Sigmoid colon (tissue), 7 donors: ENCODE results near the gene PPFIA4. TPM values are rescaled to one million over a fixed set of nuclear protein-coding genes. Genes with fewer than 3 reads are reported as not detected.

Experiments used
- DNase-seq: peaks from one replicate; pipeline ENCODE4 v3.0.0-alpha.2; 2019
- H3K27ac ChIP-seq, 4 donors: fragments of 200-600 bp; sonication (generic); one replicate each; pipeline ENCODE4 v1.5.1; 2016 to 2019; ENCODE audit warnings: mild to moderate bottlenecking in 1 of 4
- H3K27me3 ChIP-seq, 3 donors: fragments of 200-600 bp; sonication (generic); one replicate each; pipeline ENCODE4 v1.5.1; 2019; ENCODE audit warnings: mild to moderate bottlenecking in 1 of 3
- H3K36me3 ChIP-seq, 4 donors: fragments of 200-600 bp; sonication (generic); one replicate each; pipeline ENCODE4 v1.5.1; 2016 to 2019
- H3K4me1 ChIP-seq, 4 donors: fragments of 200-600 bp; sonication (generic); one replicate each; pipeline ENCODE4 v1.5.1; 2017 to 2019
- H3K4me3 ChIP-seq, 4 donors: fragments of 200-600 bp; sonication (generic); one replicate each; pipeline ENCODE4 v1.5.1; 2017 to 2019; ENCODE audit warnings: mild to moderate bottlenecking in 2 of 4, moderate library complexity in 1 of 4
- H3K9me3 ChIP-seq, 4 donors: fragments of 200-600 bp in 3 of 4; sonication (generic) in 3 of 4; one replicate each; pipeline versions ENCODE4 v1.5.1 to v1.6.1; 2013 to 2019
- EP300 ChIP-seq, 4 donors: sonication (generic); formaldehyde crosslinking; IDR thresholded peaks; one replicate each; pipeline ENCODE4 v1.6.1; 2017; ENCODE audit warnings: antibody characterized with exemption in 4 of 4
- POLR2A ChIP-seq, 2 donors: fragments of 450-650 bp; IDR thresholded peaks; one replicate each; pipeline ENCODE4 v1.6.1; 2016; ENCODE audit warnings: antibody characterized with exemption in 2 of 2, mild to moderate bottlenecking in 2 of 2, moderate library complexity in 2 of 2
- POLR2AphosphoS5 ChIP-seq, 4 donors: sonication (generic); formaldehyde crosslinking; IDR thresholded peaks; one replicate each; pipeline ENCODE4 v1.6.1; 2017; ENCODE audit warnings: antibody characterized with exemption in 4 of 4
- WGBS, 2 donors: extraction: QIAGEN DNeasy Blood & Tissue Kit; methylation state at CpG; one replicate each; pipeline ENCODE4 v1.1.7; 2013; 5-methylcytosine and 5-hydroxymethylcytosine counted together
- intact Hi-C: fragments of 100-400 bp; cut with DNase I; formaldehyde crosslinking; loops from one replicate; pipeline ENCODE4 v1.15.1; 2023
- polyA plus RNA-seq, 3 donors: library from polyadenylated mRNA; stranded (reverse); fragments of 200-250 nt; gene quantifications; one replicate each; pipeline ENCODE4 v1.2.3, GENCODE V29; 2013
- total RNA-seq, 4 donors: library from RNA; depleted of rRNA; stranded (reverse); fragments of >200 nt; gene quantifications; one replicate each; pipeline ENCODE4 v1.1.0, GENCODE V29; 2016
- TF ChIP-seq, protein P1 (sequence below), 4 experiments: fragments of 450-650 bp in 3 of 4; fragments of 200-600 bp in 1 of 4; IDR thresholded peaks; one replicate each; pipeline ENCODE4 v1.5.1; 2016 to 2019; ENCODE audit warnings: antibody characterized with exemption in 4 of 4, mild to moderate bottlenecking in 3 of 4, moderate library complexity in 2 of 4
- donor health status: healthy with polysubstance abuse.
- donor health status: Bipolar disorder and iron deficiency.
- donor health status: healthy.

Gene PPFIA4
- total and polyA plus RNA-seq, 7 donors = 0.52 to 15.0 (median 1.4) TPM; not detected in 2

DNA sequence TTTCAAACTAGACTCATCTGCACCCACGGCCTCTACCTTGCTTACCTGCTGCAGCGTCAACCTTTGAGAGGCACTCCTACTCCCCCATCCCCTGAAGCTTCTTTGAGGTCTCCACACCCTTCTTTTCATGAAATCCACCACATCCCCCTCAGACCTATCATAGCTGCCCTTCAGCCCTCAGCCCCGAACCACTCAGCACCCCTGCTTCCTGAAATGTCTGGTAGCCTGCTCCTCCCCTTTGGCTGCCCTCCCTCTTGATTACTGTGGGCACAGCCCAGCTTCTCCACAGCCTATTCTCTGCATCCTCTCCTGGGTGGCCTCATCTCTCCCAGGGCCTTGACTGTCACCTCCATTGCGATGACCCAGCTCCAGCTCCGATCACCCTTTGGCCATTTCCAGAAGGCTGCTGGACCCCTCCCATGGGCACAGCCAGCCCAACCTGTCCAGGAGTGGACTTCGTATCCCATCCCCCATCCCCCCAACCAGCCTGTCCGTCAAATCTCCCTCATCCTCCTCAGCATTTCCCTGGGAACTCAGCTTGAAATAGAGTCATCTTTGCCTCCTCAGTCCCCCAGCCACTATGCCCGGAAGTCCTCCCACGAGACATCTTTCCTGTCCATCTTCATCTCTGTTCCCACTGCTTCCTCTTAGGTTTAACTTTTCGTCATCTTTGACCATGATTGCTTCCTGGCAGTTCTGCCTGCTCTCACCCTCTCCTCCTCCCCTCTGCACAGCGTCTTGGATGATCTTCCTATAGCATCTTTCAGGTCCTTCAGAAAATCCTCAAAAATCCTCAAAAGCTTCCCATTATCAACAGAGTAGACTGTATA is 95.1 kb downstream of the PPFIA4 start:
- Histone ChIP-seq H3K36me3 (no peaks in the 10 kb centered on the region), H3K9me3 (no peaks in the 10 kb centered on the region), H3K27ac (no peak overlapping the region), H3K27me3 (peaks cover 0 to 71% (median 32%) of the 10 kb centered on the region in 3 donors), H3K4me1 (peaks cover 0 to 11% (median 6%) of the 10 kb centered on the region in 4 donors), H3K4me3 (no peak overlapping the region)
- no peak for TF ChIP-seq POLR2AphosphoS5 (IDR thresholded peaks at IDR 0.05)
- TF ChIP-seq, protein P1, sequence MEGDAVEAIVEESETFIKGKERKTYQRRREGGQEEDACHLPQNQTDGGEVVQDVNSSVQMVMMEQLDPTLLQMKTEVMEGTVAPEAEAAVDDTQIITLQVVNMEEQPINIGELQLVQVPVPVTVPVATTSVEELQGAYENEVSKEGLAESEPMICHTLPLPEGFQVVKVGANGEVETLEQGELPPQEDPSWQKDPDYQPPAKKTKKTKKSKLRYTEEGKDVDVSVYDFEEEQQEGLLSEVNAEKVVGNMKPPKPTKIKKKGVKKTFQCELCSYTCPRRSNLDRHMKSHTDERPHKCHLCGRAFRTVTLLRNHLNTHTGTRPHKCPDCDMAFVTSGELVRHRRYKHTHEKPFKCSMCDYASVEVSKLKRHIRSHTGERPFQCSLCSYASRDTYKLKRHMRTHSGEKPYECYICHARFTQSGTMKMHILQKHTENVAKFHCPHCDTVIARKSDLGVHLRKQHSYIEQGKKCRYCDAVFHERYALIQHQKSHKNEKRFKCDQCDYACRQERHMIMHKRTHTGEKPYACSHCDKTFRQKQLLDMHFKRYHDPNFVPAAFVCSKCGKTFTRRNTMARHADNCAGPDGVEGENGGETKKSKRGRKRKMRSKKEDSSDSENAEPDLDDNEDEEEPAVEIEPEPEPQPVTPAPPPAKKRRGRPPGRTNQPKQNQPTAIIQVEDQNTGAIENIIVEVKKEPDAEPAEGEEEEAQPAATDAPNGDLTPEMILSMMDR (IDR thresholded peaks at IDR 0.05) = no peak
- TF ChIP-seq POLR2A (IDR thresholded peaks at IDR 0.05) = no peak
- no peak for TF ChIP-seq EP300 (IDR thresholded peaks at IDR 0.05)
- intact Hi-C loops = loop anchor here (2.0 kb wide), 1 partner anchor 83 kb away; no protein-coding TSS in a partner anchor
- 53 to 59% methylated on average over 11 of the region's 11 CpGs for WGBS, 2 donors
- DNase-seq = peak; percentile 26

DNA sequence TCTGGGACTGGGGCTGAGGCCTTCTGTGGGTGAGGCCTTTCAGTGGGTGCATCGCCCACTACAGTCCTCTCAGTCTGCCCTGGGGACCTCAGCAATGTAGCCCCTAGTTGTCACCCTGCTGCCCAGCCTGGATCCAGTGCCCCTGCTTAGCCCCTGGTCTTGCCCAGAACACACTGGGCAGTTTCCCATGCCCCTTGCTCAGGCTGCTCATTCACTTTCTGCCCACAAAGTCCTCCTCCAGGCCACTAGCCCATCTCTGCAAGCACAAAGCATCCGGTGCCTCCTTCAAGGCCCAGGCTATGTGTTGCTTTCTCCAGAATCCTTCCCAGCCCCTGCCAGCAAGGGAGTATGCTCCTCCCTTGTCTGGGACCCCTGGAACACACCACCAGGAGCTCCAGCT is 95.9 kb downstream of the PPFIA4 start:
- WGBS, 2 donors = 90 to 93% methylated on average over 2 of the region's 2 CpGs
- Histone ChIP-seq H3K27me3 (peaks cover 0 to 71% (median 40%) of the 10 kb centered on the region in 3 donors), H3K4me1 (peaks cover 0 to 19% (median 9%) of the 10 kb centered on the region in 4 donors), H3K36me3 (no peaks in the 10 kb centered on the region), H3K4me3 (no peak overlapping the region), H3K27ac (no peak overlapping the region), H3K9me3 (no peaks in the 10 kb centered on the region)
- intact Hi-C loops = no loop called here
- TF ChIP-seq EP300 (IDR thresholded peaks at IDR 0.05) (no peak), POLR2AphosphoS5 (IDR thresholded peaks at IDR 0.05) (no peak), POLR2A (IDR thresholded peaks at IDR 0.05) (no peak)
- TF ChIP-seq, protein P1 (IDR thresholded peaks at IDR 0.05) = no peak
- DNase-seq = peak; percentile 17

DNA sequence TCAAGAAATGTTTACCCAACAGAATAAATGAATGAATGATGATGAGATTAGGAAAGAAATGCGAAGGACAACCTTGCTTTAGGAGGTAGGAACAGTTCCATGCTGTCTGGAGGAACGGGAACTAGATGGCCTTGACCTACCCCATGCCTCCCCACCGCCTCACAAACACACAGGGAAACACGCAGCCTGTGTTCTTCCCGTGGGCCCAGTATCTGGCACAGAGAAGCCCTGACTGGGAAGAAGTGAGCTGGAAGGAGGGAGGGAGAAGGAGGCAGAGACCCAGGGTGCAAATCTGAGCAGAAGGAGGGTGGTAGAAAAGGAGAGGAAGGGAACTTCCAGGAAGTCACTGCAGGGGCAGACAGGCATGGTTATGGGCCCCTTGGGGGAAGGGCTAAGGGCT is 97.7 kb downstream of the PPFIA4 start:
- Histone ChIP-seq H3K4me1 (peaks cover 0 to 27% (median 21%) of the 10 kb centered on the region in 4 donors), H3K27me3 (peaks cover 0 to 63% (median 24%) of the 10 kb centered on the region in 3 donors), H3K36me3 (no peaks in the 10 kb centered on the region), H3K4me3 (no peak overlapping the region), H3K9me3 (no peaks in the 10 kb centered on the region), H3K27ac (no peak overlapping the region)
- no peak for DNase-seq
- TF ChIP-seq EP300 (IDR thresholded peaks at IDR 0.05) = no peak
- no peak for TF ChIP-seq POLR2AphosphoS5 (IDR thresholded peaks at IDR 0.05)
- no peak for TF ChIP-seq POLR2A (IDR thresholded peaks at IDR 0.05)
- TF ChIP-seq, protein P1 (IDR thresholded peaks at IDR 0.05) = no peak
- 39 to 66% methylated on average over 5 of the region's 5 CpGs for WGBS, 2 donors
- intact Hi-C loops = no loop called here

DNA sequence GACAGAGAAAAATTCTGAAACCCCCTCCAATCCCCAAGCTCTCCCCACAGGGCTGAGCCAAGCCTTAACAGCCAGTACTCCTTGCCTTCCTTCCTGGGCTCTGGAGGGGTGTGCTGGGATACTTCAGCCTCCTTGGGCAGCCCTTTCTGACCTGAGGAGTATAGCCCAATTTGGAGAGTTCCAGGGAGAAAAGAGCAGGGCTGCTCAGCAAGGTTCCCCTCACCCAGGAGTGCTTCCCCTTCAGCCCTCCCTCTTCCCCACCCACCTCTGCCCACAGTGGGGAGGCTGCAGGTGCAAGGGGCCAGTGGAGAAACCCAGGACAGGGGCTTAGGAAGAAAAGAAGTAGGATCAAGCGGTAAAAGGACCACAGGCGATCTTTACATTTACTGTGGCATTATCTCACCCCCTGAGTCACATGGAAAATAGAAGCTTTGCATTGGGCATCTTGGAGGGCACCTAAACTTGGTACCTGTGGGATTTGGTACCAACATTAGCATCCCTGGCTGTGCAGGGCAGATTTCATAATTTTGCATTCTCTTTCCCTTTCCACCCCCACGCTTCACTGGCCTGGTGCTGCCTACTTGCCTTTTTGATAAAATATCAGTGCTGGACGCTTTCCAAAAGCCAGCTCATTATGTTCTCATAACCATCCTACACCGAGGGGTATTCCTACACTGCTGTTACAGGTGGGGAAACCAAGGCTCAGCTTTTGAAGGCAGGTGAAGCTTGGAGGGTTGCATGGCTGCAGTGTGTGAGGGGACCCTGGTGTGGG is 98.4 kb downstream of the PPFIA4 start:
- Histone ChIP-seq H3K27me3 (peaks cover 0 to 56% (median 19%) of the 10 kb centered on the region in 3 donors), H3K9me3 (no peaks in the 10 kb centered on the region), H3K4me3 (no peak overlapping the region), H3K4me1 (peaks cover 0 to 27% (median 22%) of the 10 kb centered on the region in 4 donors), H3K36me3 (no peaks in the 10 kb centered on the region), H3K27ac (no peak overlapping the region)
- 54 to 81% methylated on average over 5 of the region's 5 CpGs for WGBS, 2 donors
- TF ChIP-seq EP300 (IDR thresholded peaks at IDR 0.05) (no peak), POLR2A (IDR thresholded peaks at IDR 0.05) (no peak), POLR2AphosphoS5 (IDR thresholded peaks at IDR 0.05) (no peak)
- TF ChIP-seq, protein P1 (IDR thresholded peaks at IDR 0.05) = no peak
- intact Hi-C loops = loop anchor here (5.0 kb wide), 1 partner anchor 48 kb away; no protein-coding TSS in a partner anchor
- DNase-seq = no peak
